ENCODE results near the gene PPAT. TPM values are rescaled to one million over a fixed set of nuclear protein-coding genes. Genes with fewer than 3 reads are reported as not detected.
A peak's percentile ranks its signal among the peaks of the same experiment; 100 is the strongest.

PPAT gene
- total RNA-seq, 1 donor from 2014 or later: 19.4 TPM

GRCh38 chr4:56434599-56435139 lies 746 bp downstream of the PPAT start:
- DNase-seq (ENCODE audit: low read depth): no peak
- peak overlapping the region; percentile 96 for H3K4me3 ChIP-seq (ENCODE audit: low read depth, low read length)
- no peak for TF ChIP-seq CTCF (conservative IDR thresholded peaks at IDR 0.05; ENCODE audit: low read depth, low read length)

- no peak for DNase-seq (ENCODE audit: low read depth)
- no peak for TF ChIP-seq CTCF (conservative IDR thresholded peaks at IDR 0.05; ENCODE audit: low read depth, low read length)
- peak overlapping the region; percentile 96 for H3K4me3 ChIP-seq (ENCODE audit: low read depth, low read length)
Observed at GRCh38 chr4:56433280-56433679, 2.1 kb downstream of the PPAT start.

- TF ChIP-seq CTCF (conservative IDR thresholded peaks at IDR 0.05; ENCODE audit: low read depth, low read length): no peak
- DNase-seq (ENCODE audit: low read depth): no peak
- no peak overlapping the region for H3K4me3 ChIP-seq (ENCODE audit: low read depth, low read length)
Observed at GRCh38 chr4:56430203-56430602, 5.2 kb downstream of the PPAT start.

- no peak for TF ChIP-seq CTCF (conservative IDR thresholded peaks at IDR 0.05; ENCODE audit: low read depth, low read length)
- no peak overlapping the region for H3K4me3 ChIP-seq (ENCODE audit: low read depth, low read length)
- DNase-seq (ENCODE audit: low read depth): no peak
Observed at GRCh38 chr4:56427179-56427578, 8.2 kb downstream of the PPAT start.

- TF ChIP-seq CTCF (conservative IDR thresholded peaks at IDR 0.05; ENCODE audit: low read depth, low read length): no peak
- DNase-seq (ENCODE audit: low read depth): no peak
- no peak overlapping the region for H3K4me3 ChIP-seq (ENCODE audit: low read depth, low read length)
Observed at GRCh38 chr4:56426273-56426672, 9.1 kb downstream of the PPAT start.

- H3K4me3 ChIP-seq (ENCODE audit: low read depth, low read length): no peak overlapping the region
- TF ChIP-seq CTCF (conservative IDR thresholded peaks at IDR 0.05; ENCODE audit: low read depth, low read length): no peak
- no peak for DNase-seq (ENCODE audit: low read depth)
Observed at GRCh38 chr4:56425518-56425917, 9.9 kb downstream of the PPAT start.

GRCh38 chr4:56424697-56425514 lies 10.5 kb downstream of the PPAT start:
- H3K4me3 ChIP-seq (ENCODE audit: low read depth, low read length): no peak overlapping the region
- no peak for DNase-seq (ENCODE audit: low read depth)
- peak; percentile 73 for TF ChIP-seq CTCF (conservative IDR thresholded peaks at IDR 0.05; ENCODE audit: low read depth, low read length)
